Thyroid gland (tissue), 4 donors: ENCODE measurements around the gene NOP9.

Experiments used
- POLR2A ChIP-seq, 2 donors: fragments of 450-650 bp; IDR thresholded peaks; one replicate each; pipeline ENCODE4 v1.6.1; 2017; ENCODE audit warnings: antibody characterized with exemption in 2 of 2, mild to moderate bottlenecking in 2 of 2, moderate library complexity in 1 of 2
- TF ChIP-seq, protein P1 (sequence below), 6 experiments: fragments of 200-600 bp in 3 of 6; fragments of 450-650 bp in 3 of 6; sonication (generic) in 3 of 6; IDR thresholded peaks; one replicate each; pipeline ENCODE4 v1.5.1; 2016 to 2019; ENCODE audit warnings: antibody characterized with exemption in 6 of 6, mild to moderate bottlenecking in 2 of 6, inconsistent platforms in 1 of 6, moderate library complexity in 1 of 6

DNA sequence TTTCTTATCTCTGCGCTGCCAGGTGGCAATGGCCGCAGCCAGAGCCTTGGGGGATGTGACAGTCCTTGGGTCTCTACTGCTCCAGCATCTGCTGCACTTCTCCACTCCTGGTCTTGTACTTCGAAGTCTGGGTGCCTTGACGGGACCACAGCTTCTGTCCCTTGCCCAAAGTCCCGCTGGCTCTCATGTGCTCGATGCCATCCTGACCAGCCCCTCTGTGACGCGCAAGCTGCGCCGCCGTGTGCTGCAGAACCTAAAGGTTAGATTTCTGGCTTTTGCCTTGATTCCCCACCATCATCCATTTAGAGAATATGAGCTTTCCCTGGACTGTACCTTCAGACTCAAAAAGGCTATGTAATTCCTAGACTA is 4.4 kb downstream of the NOP9 start:
- TF ChIP-seq, protein P1, sequence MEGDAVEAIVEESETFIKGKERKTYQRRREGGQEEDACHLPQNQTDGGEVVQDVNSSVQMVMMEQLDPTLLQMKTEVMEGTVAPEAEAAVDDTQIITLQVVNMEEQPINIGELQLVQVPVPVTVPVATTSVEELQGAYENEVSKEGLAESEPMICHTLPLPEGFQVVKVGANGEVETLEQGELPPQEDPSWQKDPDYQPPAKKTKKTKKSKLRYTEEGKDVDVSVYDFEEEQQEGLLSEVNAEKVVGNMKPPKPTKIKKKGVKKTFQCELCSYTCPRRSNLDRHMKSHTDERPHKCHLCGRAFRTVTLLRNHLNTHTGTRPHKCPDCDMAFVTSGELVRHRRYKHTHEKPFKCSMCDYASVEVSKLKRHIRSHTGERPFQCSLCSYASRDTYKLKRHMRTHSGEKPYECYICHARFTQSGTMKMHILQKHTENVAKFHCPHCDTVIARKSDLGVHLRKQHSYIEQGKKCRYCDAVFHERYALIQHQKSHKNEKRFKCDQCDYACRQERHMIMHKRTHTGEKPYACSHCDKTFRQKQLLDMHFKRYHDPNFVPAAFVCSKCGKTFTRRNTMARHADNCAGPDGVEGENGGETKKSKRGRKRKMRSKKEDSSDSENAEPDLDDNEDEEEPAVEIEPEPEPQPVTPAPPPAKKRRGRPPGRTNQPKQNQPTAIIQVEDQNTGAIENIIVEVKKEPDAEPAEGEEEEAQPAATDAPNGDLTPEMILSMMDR (IDR thresholded peaks at IDR 0.05): no peak
- no peak for TF ChIP-seq POLR2A (IDR thresholded peaks at IDR 0.05)
